ENCODE results near the gene ZC3H18.

Gene ZC3H18

GRCh38 chr16:88581033-88581432 is 10.8 kb downstream of the ZC3H18 start:
- DNase-seq (ENCODE audit: low read depth in 2 of 2), result no peak

- DNase-seq (ENCODE audit: low read depth in 2 of 2), result no peak
These were observed 12.8 kb downstream of the ZC3H18 start for GRCh38 chr16:88582912-88583575.

- no peak for DNase-seq (ENCODE audit: low read depth in 2 of 2)
These were observed 14.5 kb downstream of the ZC3H18 start for GRCh38 chr16:88584676-88585075.

GRCh38 chr16:88585269-88585668 is 15.1 kb downstream of the ZC3H18 start:
- no peak for DNase-seq (ENCODE audit: low read depth in 2 of 2)

DNA sequence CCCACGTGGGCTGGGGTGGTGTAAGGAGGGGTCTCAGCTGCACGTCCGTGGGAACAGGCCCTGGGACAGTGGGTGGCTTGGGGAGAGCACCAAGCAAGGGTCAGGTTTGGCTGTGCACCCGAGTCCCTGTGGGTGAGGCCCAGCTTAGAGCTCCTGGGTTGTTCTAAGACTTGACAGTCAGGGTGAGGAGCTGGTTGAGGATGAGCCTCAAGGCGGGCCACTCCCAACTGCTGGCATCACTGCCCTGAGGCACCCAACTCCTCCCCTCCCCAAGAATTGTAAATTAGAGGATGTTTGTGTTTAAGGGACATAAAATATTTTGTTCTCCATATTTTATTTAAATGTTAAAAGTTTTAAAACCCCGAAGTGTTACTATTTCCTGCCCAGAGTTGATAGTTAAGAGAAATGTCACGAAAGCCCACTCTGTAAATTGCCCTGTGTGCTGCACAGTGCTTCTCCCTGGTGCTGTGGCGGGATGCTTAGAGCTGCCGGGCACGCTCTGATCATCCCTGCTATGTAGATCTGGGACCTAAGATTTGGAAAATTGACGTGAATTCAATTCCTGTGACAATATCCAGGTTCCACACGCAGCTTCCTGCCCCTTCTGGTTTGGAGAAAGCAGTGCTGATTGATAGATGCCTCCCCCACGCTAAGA is 15.9 kb downstream of the ZC3H18 start:
- no peak for DNase-seq (ENCODE audit: low read depth in 2 of 2)

GRCh38 chr16:88588148-88588547 is 17.9 kb downstream of the ZC3H18 start:
- no peak for DNase-seq (ENCODE audit: low read depth in 2 of 2)

- DNase-seq (ENCODE audit: low read depth in 2 of 2), result no peak
These were observed 18.6 kb downstream of the ZC3H18 start for GRCh38 chr16:88588754-88589153.

GRCh38 chr16:88589441-88589840 is 19.2 kb downstream of the ZC3H18 start:
- no peak for DNase-seq (ENCODE audit: low read depth in 2 of 2)

- no peak for DNase-seq (ENCODE audit: low read depth in 2 of 2)
These were observed 21.4 kb downstream of the ZC3H18 start for GRCh38 chr16:88591577-88592021.

GRCh38 chr16:88593061-88593460 is 22.9 kb downstream of the ZC3H18 start:
- no peak for DNase-seq (ENCODE audit: low read depth in 2 of 2)

DNA sequence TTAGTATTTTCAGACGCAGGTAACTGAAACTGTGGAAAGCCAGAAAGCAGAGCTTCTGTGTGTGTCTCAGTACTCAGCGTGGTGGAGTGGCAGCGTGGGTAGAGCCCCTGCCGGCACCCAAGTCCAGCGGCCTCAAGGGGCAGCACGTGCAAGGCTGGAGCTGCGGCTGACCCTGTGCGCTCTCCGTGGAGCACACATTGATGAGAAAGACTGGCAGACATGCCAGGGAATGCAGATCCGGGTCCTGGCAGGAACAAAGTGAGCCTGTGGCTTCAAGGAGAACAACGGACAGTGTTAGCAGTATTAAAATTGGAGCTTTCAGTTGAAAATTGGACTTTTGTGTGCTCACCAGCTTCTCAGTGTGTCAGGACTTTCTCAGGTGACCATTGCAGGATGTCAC is 23.3 kb downstream of the ZC3H18 start:
- DNase-seq (ENCODE audit: low read depth in 2 of 2), result no peak

- no peak for DNase-seq (ENCODE audit: low read depth in 2 of 2)
These were observed 23.7 kb downstream of the ZC3H18 start for GRCh38 chr16:88593910-88594309.

- no peak for DNase-seq (ENCODE audit: low read depth in 2 of 2)
These were observed 24.9 kb downstream of the ZC3H18 start for GRCh38 chr16:88595101-88595500.

GRCh38 chr16:88595921-88596320 is 25.7 kb downstream of the ZC3H18 start:
- DNase-seq (ENCODE audit: low read depth in 2 of 2), result no peak

DNA sequence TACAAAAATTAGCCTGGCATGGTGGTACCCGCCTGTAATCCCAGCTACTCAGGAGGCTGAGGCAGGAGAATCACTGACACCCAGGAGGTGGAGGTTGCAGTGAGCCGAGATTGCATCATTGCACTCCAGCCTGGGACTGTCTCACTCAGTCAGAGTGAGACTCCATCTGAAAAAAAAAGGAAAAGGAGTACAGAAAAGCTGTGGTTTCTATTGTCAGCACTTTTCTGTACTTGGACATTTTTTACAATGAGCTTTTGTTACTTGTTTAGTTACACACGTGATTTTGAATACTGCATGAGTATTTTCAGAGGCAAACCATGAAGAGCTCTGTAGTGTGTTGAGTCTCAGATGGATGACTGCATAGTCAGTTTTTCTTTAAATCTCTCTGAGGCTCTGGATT is 26.3 kb downstream of the ZC3H18 start:
- DNase-seq (ENCODE audit: low read depth in 2 of 2), result no peak

DNA sequence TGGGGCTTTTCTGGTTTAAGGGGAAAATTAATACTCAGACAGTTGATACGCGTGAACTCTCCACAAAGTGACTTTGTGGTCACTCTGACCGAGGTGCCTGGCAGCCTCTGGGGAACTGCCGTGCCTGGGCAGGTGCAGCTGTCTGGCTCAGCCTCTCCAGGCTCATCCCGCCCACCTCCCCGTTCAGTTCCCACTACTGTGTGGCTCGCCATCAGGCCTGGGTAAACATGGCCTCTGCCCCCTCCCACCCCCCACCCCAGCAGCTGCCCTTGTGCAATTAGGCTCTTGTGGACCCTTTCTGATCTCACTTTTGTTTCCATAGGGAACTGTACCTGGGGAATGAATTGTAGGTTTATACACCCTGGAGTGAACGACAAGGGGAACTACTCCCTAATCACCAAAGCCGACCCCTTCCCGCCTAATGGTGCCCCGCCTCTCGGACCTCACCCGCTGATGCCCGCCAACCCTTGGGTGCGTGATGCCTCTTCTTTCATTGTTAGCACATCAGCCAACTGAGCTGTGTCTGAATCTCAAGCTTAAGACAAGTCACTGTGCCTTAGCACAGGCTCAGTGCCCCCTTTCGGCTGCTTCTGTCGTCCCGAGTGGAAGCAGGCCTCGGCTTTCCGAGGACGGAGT is 27.8 kb downstream of the ZC3H18 start:
- no peak for DNase-seq (ENCODE audit: low read depth in 2 of 2)

- no peak for DNase-seq (ENCODE audit: low read depth in 2 of 2)
These were observed 29.0 kb downstream of the ZC3H18 start for GRCh38 chr16:88599092-88599733.

- DNase-seq (ENCODE audit: low read depth in 2 of 2), result no peak
These were observed 29.8 kb downstream of the ZC3H18 start for GRCh38 chr16:88599825-88600538.

- DNase-seq (ENCODE audit: low read depth in 2 of 2), result no peak
These were observed 30.3 kb downstream of the ZC3H18 start for GRCh38 chr16:88600539-88600896.

DNA sequence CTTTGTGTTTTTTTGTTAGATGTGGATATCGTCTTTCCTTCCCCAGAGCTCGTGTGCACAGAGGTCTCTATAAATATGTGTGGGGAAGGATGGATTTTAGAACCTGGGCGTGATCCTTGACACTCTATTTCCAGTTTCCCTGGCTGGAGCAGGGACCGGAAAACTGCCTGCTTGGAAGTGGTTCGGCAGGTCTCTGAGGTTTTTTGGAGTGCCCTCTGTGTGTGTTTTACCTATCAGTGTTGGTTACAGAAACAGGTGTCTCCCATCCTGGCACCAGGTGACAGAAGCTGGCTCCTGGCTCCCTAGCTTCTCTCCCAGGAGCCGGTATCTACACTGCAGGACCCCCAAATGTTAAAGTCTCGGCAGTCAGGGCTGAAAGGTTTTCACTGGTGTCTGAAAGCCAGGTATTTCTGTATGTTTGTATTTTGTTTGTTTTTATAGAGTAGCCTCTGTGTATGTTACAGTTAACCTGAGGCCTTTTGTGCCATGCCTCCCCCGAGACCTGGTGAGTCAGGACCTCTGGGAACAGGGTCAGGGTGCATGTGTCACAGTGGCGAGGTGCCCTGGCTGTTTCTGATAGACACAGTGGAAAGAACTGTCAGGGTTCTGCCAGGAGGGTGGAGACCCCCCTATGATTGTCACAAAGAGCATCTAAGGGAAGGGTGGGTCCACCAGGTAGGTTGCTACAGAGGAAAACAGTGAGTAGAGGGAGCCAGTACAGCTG is 31.3 kb downstream of the ZC3H18 start:
- no peak for DNase-seq (ENCODE audit: low read depth in 2 of 2)

GRCh38 chr16:88602091-88602490 is 31.9 kb downstream of the ZC3H18 start:
- DNase-seq (ENCODE audit: low read depth in 2 of 2), result no peak
